Esophagus muscularis mucosa (tissue), 4 donors: ENCODE results near the gene LRMDA. TPM values are rescaled to one million over a fixed set of nuclear protein-coding genes. Genes with fewer than 3 reads are reported as not detected.

Experiments used
- DNase-seq: peaks from one replicate; pipeline ENCODE4 v3.0.0-alpha.2; 2017; ENCODE audit errors: extremely low spot score
- H3K27ac ChIP-seq, 4 donors: fragments of 200-600 bp; sonication (generic); replicated peaks in 1 of 4; 1 replicate in 3 of 4; 2 replicates in 1 of 4; pipeline ENCODE4 v1.5.1; 2016 to 2019; ENCODE audit warnings: mild to moderate bottlenecking in 1 of 4
- H3K27me3 ChIP-seq, 4 donors: fragments of 200-600 bp; sonication (generic); one replicate each; pipeline versions ENCODE4 v1.5.1 to v1.6.0; 2016 to 2019
- H3K36me3 ChIP-seq, 4 donors: fragments of 200-600 bp; sonication (generic); one replicate each; pipeline ENCODE4 v1.5.1; 2016 to 2019
- H3K4me1 ChIP-seq, 4 donors: fragments of 200-600 bp; sonication (generic); one replicate each; pipeline ENCODE4 v1.5.1; 2016 to 2019
- H3K4me3 ChIP-seq, 4 donors: fragments of 200-600 bp; sonication (generic); 1 replicate in 2 of 4; 2 replicates in 2 of 4; pipeline ENCODE4 v1.5.1; 2016 to 2019; ENCODE audit warnings: mild to moderate bottlenecking in 4 of 4, moderate library complexity in 1 of 4
- H3K9me3 ChIP-seq, 4 donors: fragments of 200-600 bp; sonication (generic); 1 replicate in 3 of 4; 2 replicates in 1 of 4; pipeline ENCODE4 v1.5.1; 2016 to 2019
- EP300 ChIP-seq: sonication (generic); formaldehyde crosslinking; IDR thresholded peaks from one replicate; pipeline ENCODE4 v1.6.1; 2017; ENCODE audit warnings: antibody characterized with exemption
- POLR2A ChIP-seq: fragments of 450-650 bp; IDR thresholded peaks from one replicate; pipeline ENCODE4 v1.6.1; 2017; ENCODE audit warnings: antibody characterized with exemption, moderate library complexity, mild to moderate bottlenecking, low read depth
- POLR2AphosphoS5 ChIP-seq, 2 donors: sonication (generic); formaldehyde crosslinking; IDR thresholded peaks; one replicate each; pipeline ENCODE4 v1.6.1; 2017; ENCODE audit warnings: antibody characterized with exemption in 2 of 2
- WGBS: methylation state at CpG from one replicate; pipeline ENCODE4 v1.1.5; 2018; 5-methylcytosine and 5-hydroxymethylcytosine counted together
- intact Hi-C: fragments of 100-400 bp; cut with DNase I; formaldehyde crosslinking; loops from one replicate; pipeline ENCODE4 v1.15.1; 2023
- total RNA-seq, 4 donors: library from RNA; depleted of rRNA; stranded (reverse); fragments of >200 nt; gene quantifications; one replicate each; pipeline versions ENCODE4 v1.1.0 to v1.2.1, GENCODE V29; 2016
- TF ChIP-seq, protein P1 (sequence below), 3 experiments: fragments of 200-600 bp in 2 of 3; fragments of 450-650 bp in 1 of 3; sonication (generic) in 2 of 3; IDR thresholded peaks; one replicate each; pipeline ENCODE4 v1.5.1; 2017 to 2019; ENCODE audit warnings: antibody characterized with exemption in 3 of 3, mild to moderate bottlenecking in 2 of 3, moderate library complexity in 1 of 3

Gene LRMDA
- total RNA-seq, 4 donors from 2014 or later: 14.3 to 34.9 (median 26.5) TPM

DNA sequence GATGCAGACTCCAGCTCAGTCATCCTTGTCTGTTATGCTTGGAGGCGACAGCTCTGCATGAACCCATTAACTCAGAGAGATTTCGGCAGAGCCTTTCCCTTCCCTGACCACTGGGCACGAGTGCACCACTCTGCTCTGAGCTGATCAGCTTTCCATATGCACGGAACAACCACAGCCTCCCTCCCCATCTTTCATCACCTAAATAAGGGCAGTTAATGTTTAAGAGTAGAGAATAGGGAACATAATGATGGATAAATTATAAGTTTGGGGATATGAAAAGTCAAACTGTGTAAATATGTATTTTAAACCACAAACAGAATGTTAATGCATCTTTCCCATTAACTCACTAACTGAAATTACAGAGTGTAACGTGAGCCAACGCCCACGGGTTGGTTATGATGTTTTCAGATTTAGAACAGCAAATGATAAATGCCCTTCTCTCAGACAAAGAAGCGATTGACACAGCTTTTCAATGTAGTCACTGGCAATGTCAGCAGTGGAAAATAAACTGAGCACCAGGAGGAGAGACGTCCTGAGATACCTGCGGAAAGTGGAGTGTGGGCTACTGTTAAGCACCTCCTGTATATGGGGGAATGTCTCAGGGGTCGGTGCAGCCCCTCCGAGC lies 658.2 kb downstream of the LRMDA start:
- intact Hi-C loops: loop anchor here (5.0 kb wide), 2 partner anchors 52 to 682 kb away; no protein-coding TSS in a partner anchor
- H3K27ac ChIP-seq: no peak overlapping the region

DNA sequence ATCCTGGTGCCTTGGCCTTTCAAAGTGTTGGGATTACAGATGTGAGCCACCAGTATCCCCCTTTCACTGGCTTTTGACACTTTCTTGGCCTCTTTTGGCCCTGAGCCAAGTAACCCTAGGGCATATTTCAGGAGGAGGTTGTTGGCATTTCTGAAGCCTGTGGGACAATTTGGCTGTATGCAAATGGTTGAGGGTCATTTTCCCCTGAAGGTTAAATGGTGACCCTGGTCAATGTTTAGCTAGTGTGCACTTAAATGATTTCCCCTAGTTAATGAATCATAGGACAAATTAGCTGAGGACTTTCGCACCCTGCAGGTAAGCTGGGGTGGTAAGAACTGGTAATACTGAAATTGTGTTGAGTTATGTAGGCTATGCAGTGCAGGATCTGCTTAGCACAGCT lies 660.5 kb downstream of the LRMDA start:
- Histone ChIP-seq H3K27ac (no peak overlapping the region), H3K9me3 (peaks cover 0 to under 1% (median under 1%) of the 10 kb centered on the region in 4 donors), H3K4me3 (no peak overlapping the region), H3K36me3 (no peaks in the 10 kb centered on the region), H3K4me1 (peaks cover 0 to 12% (median 10%) of the 10 kb centered on the region in 4 donors), H3K27me3 (no peaks in the 10 kb centered on the region)
- TF ChIP-seq EP300: no peak
- TF ChIP-seq, protein P1, sequence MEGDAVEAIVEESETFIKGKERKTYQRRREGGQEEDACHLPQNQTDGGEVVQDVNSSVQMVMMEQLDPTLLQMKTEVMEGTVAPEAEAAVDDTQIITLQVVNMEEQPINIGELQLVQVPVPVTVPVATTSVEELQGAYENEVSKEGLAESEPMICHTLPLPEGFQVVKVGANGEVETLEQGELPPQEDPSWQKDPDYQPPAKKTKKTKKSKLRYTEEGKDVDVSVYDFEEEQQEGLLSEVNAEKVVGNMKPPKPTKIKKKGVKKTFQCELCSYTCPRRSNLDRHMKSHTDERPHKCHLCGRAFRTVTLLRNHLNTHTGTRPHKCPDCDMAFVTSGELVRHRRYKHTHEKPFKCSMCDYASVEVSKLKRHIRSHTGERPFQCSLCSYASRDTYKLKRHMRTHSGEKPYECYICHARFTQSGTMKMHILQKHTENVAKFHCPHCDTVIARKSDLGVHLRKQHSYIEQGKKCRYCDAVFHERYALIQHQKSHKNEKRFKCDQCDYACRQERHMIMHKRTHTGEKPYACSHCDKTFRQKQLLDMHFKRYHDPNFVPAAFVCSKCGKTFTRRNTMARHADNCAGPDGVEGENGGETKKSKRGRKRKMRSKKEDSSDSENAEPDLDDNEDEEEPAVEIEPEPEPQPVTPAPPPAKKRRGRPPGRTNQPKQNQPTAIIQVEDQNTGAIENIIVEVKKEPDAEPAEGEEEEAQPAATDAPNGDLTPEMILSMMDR (IDR thresholded peaks at IDR 0.05): no peak
- no peak for TF ChIP-seq POLR2AphosphoS5 (IDR thresholded peaks at IDR 0.05)
- no peak for TF ChIP-seq POLR2A
- WGBS: 93% methylated on average over 1 of the region's 1 CpG
- intact Hi-C loops: no loop called here
- no peak for DNase-seq

More for the DNA sequence above, 658.2 kb downstream of the LRMDA start:
- Histone ChIP-seq H3K4me3 (no peak overlapping the region), H3K9me3 (no peaks in the 10 kb centered on the region), H3K27me3 (no peaks in the 10 kb centered on the region), H3K4me1 (peaks cover 0 to 31% (median 29%) of the 10 kb centered on the region in 4 donors), H3K36me3 (no peaks in the 10 kb centered on the region)
- TF ChIP-seq EP300: no peak
- no peak for TF ChIP-seq POLR2A
- TF ChIP-seq, protein P1 (IDR thresholded peaks at IDR 0.05): no peak
- no peak for TF ChIP-seq POLR2AphosphoS5 (IDR thresholded peaks at IDR 0.05)
- 90% methylated on average over 12 of the region's 12 CpGs for WGBS
- DNase-seq: no peak

GRCh38 chr10:76106611-76107010 lies 675.2 kb downstream of the LRMDA start:
- 100% methylated on average over 3 of the region's 6 CpGs for WGBS
- intact Hi-C loops: no loop called here
- no peak overlapping the region for H3K4me3 ChIP-seq

DNA sequence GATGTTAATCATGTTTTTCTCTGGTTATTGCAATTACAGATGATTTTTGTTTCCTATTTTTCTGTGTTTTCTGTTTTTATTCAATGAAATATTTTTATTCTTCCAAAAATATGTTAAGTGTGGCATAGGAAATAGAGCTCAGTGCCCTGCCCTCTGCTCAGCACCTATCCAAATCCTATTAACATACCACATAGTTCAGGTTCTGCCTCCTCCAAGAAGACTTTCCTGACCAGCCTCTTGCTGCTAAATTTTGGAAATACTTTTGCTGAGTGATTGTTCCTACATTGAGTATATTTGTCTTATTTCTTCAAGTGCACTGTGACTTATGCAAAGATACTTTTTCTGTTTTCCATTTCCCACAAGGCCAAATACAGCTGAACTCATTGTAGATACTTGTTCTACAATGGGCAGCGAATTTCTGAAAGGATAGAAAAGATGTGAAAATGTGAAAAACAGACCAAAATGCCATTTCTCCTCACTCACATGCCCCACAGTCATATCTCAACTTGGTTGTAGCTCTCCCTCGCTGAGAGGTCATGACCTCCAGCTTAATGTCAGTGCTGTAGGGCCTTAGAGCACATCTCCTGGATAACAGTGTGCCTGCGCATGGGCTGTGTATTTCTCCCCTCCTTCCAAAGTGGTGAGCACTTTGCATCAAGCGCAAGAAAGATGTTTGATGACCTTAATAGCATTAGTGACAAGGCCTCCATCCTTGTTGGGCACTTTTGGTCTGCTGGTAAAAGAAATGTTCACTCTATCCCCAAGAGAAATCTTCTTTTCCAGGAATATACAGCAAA lies 677.3 kb downstream of the LRMDA start:
- 96% methylated on average over 4 of the region's 4 CpGs for WGBS
- H3K4me1 ChIP-seq: peaks cover 0 to 4% (median 2%) of the 10 kb centered on the region in 4 donors
- H3K36me3 ChIP-seq: no peaks in the 10 kb centered on the region
- peak; percentile 68 for DNase-seq
- H3K27me3 ChIP-seq: no peaks in the 10 kb centered on the region
- intact Hi-C loops: no loop called here
- H3K9me3 ChIP-seq: no peaks in the 10 kb centered on the region
- TF ChIP-seq POLR2A (no peak), POLR2AphosphoS5 (IDR thresholded peaks at IDR 0.05) (no peak), EP300 (no peak)
- TF ChIP-seq, protein P1 (IDR thresholded peaks at IDR 0.05): no peak
- H3K4me3 ChIP-seq: no peak overlapping the region
- no peak overlapping the region for H3K27ac ChIP-seq

More at GRCh38 chr10:76106611-76107010, 675.2 kb downstream of the LRMDA start:
- DNase-seq: peak; percentile 29
- TF ChIP-seq, protein P1 (IDR thresholded peaks at IDR 0.05): no peak
- TF ChIP-seq POLR2AphosphoS5 (IDR thresholded peaks at IDR 0.05) (no peak), POLR2A (no peak), EP300 (no peak)
- no peaks in the 10 kb centered on the region for H3K36me3 ChIP-seq
- H3K4me1 ChIP-seq: peaks cover 0 to 11% (median 8%) of the 10 kb centered on the region in 4 donors
- H3K27me3 ChIP-seq: no peaks in the 10 kb centered on the region
- no peaks in the 10 kb centered on the region for H3K9me3 ChIP-seq
- no peak overlapping the region for H3K27ac ChIP-seq
